Fibroblast of upper back skin (primary cell): Measurements from ENCODE around the gene PHC2.
"Not testable (repeated sequence)": the region's sequence is repeated elsewhere in the genome, so short reads cannot be mapped to it uniquely, and the experiment has no call there.

Experiments used
- DNase-seq: peaks from one replicate; pipeline ENCODE4 v3.0.0-alpha.2; 2013

PHC2 gene

DNA sequence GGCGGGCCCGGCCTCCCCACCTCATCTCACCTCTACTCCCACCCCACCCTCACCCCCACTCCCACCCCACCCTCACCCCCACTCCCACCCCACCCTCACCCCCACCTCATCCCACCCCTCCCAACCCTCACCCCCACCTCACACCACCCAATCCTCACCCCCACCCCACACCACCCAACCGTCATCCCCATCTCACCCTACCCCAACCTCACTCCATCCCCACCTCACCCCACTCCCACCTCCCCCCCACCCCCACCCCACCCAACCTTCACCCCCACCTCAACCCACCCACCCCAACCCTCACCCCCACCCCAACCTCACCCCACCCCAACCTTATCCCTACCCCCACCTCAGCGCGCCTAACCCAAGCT is 123.4 kb downstream of the PHC2 start:
- no peak for DNase-seq

DNA sequence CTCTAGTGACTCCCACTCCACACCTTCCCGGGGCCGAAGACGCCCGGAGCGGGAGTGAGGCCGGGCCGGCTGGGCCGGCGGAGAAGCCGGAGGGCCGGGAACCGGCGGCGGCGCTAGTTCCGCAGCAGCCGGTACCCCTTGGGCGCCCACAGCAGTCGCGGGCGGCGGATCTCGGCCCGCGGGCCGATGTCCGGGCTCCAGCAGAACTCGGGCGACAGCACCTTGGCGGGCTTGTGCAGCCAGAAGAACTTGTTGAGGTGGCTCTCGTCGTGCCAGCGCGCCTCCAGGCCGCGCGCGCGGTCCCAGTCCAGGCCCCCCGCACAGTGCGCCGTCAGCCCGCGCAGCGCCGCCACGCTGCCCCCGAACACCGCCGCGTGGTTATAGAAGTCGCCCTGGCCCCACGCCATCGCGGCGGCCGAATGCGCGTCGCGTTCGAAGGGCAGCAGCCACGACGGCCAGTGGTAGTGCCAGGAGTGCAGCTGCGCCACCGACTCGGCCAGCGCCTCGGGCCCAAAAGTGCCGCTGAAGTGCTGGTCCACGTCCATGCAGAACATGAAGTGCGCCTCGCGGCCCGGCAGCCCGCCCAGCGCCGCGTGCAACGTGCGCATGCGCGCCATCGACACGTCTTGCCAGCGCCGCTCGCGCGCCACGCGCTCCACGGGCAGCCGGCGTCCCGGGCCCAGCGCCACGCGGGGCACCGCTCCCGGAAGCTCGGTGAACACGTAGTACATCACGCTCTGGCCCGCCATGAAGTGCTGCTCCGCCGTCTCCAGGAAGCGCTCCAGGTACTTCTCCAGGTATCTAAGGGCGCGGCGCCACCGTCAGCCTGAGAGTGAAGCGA is 124.0 kb downstream of the PHC2 start:
- peak; percentile 27 for DNase-seq

DNA sequence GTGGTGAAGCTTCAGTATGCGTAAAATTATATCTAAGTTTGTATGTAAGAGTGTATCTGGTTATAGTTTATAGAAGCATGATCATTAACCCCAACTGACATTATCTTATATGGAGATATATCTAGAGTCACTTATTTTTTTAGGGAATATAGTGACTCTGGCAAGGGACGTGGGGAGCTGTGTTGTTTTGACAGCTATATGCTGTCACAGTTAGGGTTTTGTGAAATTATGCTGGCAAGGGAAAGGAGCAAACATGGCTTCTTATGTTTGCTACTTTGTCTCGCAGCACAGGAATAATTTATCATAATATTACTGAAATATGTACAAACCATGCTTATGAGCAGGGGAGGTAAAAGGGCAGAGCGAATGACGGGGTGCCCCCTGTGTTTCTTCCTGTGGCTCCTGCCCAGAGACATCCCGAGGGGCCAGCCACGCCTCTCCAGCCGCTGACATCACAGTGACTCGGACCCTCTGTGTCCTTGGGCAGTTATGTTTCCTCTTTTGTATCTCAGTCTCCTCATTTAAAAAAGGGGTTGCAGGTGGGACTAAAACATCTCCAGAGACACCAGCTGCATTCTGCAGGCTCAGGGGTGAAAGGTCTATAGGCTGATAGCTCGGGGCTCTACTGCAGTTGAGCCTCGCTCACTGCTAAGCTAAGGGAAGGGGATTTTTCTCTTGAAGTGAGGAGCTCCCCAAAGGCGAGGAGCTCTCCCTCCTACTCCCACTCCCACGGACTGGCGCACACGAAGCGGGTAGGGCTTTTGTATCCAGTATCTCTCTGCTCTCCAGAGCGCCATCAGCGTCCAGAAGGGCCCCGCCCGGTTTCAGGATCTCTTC is 124.9 kb downstream of the PHC2 start:
- DNase-seq, result no peak

DNA sequence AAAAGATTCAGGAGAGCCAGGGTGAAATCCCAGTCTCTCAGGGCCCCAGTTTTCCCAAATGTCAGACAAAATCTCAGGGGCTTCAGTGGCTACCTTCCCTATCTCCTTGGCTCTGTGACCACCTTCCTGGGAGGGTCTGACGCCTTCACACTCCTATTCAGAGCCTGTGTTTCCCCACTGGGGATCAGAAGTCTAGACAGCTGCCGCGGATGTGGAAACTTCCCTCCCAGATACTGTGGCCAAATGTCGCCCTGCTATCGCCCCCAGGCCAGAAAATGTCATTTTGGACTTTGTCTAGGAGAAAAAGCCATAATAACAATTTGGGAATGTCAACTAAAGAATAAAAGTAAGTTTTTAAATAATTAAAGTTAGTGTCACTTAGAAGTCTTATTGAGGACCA is 125.9 kb downstream of the PHC2 start:
- DNase-seq, result no peak

DNA sequence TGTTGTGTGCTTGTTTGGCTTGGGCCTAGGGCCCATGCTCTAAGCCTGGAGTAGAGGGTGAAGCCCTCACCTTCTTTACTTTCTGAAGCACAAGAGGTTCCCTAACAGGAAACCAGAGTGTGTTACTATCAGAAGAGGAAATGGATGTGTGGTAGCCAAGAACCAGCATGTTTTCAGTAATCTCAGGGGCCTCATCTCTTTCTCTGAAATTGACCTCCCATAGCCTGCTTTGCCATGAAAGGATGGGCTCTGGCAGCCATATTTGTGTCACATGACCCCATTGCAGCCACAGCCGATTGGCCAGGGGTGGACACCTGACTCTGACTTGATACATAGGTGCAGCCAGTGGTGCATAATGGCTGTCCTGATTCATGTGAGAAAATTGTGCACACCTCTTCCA is 128.6 kb downstream of the PHC2 start:
- no peak for DNase-seq

DNA sequence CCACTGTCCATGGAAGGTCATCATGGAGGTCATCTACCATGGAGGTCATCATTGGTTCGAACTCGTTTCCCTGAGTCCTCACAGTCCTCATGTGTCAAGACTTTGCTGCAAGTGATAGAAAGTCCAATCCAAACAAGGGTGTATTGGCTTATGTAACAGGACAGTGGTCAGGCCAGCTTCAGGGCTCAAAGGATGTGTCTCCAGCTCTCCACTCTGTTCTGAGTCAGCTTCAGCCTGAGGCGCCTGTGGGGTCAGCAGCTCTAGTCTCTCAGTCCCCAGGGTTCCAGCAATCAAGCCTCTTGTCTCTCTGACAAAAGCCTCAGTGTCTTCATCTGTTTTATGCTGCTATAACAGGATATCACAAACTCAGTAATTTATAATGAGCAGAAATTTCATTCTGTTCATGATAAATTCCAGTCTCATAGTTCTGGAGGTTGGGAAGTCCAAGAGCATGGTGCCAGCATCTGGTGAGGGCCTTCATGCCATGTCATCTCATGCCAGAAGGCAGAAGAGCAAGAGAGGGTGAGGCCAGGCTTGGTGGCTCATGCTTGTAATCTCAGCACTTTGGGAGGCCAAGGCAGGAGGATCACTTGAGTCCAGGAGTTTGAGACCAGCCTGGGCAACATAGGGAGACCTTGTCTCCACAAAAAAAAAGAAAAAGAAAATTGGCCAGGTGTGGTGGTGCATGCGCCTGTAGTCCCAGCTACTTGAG is 129.5 kb downstream of the PHC2 start:
- DNase-seq, result no peak

DNA sequence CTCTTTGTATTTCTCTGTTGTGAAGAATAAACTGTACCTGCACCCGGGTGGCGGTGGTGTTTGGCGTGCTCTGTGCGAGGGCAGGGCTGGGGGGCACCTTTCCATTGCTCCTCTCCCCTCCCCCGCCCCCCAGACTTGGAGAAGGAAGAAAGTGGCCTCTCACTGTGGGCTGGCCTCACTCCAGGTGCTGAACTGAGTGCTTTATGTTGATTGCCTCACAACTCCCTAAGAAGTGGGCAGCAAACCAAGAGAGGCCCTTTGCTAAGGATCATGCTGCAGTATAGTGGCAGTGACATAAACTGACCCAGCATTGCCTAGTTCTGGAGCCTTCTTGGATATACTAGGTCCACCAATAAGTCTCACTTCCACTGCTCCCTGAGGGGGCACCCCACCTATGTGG is 130.2 kb downstream of the PHC2 start:
- DNase-seq, result peak; percentile 85

DNA sequence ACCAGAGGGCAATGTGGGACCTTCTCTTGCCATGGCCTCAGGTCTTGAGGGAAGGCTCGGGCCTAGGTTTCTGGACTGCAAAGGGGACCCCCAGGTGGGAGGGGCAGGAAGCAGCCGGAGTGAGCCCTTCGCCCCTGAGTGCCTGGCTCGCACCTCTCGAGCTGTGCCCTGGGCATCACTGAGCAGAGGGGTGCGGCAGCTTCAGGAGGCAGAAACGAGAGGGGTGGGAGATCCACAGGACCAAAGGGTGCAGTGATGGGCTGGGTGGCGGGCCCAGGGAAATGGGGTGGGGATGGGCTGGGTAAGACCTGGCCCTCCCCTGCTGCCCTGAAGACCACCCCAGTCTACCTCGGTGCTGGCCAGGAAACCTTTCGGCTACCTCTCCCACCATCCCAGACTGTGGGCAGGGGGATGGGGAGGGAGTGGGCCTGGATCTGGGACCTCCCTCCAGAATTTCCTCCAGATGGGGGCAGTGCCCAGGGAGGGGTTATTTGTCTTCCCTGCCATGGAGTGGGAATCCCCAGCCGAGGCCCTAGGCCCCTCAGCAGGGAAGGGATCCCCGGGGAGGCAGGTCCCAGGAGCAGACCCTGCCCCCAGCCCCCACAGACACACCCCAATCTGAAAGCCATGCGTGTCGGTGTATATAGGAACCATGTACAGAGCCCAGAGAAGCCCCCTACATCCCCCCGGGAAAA is 131.3 kb downstream of the PHC2 start:
- no peak for DNase-seq

DNA sequence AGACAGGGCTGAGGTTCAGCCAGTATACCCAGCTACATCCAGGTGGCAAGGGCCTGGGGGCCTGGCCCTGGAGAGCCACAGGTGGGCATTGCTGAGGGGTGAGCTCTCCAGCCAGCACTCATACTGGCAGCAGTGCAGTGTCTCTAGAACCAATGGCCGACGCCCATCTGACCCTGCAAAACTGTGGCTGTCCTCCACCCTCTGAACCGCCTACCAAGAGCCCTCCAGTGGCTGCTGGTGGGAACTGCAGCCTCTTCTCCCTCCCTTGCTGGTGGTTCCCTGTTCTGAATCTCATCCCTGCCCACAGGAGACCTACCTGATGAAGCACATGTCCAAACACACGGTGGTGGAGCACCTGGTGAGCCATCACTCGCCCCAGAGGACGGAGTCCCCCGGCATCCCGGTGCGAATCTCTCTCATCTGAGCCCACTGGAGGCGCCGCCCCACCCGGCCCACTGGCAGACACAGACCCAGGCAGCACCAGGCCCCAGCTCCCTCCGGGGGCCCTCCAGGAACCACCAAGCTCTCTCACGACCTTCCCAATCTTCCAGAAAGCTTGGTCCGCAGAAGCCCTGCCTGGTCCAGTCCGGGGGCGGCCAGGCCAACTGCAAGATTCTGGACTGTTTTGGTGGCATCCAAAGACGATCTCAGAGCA is 132.1 kb downstream of the PHC2 start:
- DNase-seq, result peak; percentile 52

DNA sequence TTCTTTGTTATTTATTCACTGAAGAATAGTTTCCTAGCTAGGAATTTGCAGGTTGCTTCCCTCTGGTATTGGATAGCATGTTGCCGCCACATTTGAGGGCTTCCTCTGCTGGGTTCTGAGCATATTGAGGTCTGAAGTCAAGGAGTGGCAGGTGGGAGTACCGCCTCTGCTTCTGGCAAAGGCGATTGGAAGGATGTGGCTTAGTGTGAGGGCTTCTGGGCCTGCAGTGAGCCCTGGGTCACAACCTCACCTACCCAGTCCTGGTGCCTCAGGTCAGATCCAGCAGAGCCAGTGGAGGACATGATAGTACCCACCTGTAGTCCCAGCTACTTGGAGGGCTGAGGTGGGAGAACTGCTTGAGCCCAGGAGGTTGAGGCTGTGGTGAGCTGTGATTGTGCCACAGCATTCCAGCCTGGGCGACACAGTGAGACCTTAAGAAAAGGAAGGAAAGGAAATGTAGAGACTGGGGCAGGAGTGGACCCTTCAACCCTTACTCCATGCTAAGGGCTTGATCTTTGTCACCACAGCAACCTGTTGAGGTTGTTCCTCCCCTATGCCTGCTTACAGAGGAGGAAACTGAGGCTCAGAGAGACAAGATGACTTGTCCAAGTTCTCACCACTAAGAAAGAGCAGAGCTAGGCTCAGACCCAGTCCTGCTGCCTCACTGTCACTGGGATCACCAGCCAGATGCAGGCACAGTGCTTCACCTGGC is 132.8 kb downstream of the PHC2 start:
- DNase-seq, result no peak

DNA sequence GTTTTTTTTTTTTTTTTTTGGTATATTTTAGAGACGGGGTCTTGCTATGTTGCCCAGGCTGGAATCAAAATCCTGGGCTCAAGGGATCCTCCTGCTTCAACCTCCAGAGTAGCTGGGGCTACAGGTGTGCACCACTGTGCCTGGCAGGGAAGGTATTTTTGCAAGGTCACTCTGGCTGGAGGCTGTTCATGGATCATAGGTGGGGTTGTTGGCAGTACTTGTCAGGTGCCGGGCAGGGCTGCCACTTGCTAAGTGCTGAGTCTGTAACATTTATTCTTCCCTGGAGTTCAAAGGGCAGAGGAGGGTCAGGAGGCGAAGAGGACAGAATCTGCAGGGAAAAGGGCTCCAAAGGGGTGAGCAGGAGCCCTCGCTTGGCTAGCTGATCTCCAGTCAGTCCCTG is 134.1 kb downstream of the PHC2 start:
- no peak for DNase-seq

DNA sequence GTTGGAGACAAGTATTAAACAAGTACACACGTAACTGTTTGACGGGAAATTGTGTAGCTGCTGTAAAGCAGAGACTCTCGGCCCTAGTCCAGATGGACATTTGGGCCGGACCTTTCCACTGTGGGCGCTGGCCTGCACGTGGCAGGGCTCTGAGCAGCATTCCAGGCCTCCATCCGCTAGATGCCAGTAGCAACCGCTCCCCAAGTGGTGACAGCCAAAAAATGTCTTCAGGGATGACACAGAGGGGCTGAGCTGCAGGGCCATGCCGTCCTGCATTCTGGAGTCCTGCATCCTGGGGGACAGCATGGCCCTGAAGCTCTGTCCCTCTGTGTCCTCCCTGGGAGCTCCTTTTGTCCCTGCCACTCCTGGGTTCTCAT is 134.8 kb downstream of the PHC2 start:
- DNase-seq, result no peak

DNA sequence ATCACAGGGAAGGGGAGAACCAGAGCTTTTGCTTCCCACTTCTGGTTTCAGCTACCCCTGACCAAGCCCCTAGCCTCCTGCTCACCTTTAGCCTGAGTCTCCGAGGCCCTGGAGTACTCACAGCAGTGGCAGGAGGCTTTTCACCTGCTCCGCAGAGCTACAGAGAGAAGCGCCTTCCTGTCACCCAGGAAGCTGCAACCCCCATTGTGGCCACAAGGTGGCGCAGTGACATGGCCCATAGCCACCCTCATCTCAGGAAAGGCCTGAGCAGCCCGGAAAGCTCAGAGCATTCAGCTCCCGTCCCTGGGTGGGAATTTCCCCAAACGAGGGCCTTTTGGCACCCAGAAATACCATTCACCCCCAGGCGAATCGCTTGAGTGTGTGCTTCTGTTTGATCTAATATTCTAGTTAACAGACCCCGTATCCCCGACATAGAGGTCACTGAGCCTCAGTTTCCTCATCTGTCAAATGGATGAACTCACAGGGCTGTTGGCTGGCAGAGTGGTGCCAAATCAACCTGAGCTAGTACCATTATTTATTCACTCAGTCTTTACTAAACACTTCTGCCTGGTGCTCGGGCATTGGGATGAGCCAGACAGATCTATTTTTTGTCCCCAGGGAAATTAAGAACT is 135.3 kb downstream of the PHC2 start:
- peak; percentile 74 for DNase-seq

DNA sequence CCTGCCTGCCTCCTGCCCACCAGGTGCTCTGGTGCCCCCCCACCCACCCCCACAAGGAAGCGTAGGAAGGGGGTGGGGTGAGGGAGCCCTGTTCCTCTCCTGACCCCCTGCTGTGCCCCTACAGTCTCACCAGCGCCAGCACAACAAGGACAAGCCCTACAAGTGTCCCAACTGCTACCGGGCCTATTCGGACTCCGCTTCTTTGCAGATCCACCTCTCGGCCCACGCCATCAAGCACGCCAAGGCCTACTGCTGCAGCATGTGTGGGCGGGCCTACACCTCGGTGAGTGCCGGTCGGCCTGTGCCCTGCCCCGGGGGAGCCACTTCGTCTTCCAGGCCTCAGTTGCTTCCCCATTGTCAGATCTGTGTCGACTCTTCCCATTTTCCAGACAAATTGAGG is 135.9 kb downstream of the PHC2 start:
- no peak for DNase-seq

DNA sequence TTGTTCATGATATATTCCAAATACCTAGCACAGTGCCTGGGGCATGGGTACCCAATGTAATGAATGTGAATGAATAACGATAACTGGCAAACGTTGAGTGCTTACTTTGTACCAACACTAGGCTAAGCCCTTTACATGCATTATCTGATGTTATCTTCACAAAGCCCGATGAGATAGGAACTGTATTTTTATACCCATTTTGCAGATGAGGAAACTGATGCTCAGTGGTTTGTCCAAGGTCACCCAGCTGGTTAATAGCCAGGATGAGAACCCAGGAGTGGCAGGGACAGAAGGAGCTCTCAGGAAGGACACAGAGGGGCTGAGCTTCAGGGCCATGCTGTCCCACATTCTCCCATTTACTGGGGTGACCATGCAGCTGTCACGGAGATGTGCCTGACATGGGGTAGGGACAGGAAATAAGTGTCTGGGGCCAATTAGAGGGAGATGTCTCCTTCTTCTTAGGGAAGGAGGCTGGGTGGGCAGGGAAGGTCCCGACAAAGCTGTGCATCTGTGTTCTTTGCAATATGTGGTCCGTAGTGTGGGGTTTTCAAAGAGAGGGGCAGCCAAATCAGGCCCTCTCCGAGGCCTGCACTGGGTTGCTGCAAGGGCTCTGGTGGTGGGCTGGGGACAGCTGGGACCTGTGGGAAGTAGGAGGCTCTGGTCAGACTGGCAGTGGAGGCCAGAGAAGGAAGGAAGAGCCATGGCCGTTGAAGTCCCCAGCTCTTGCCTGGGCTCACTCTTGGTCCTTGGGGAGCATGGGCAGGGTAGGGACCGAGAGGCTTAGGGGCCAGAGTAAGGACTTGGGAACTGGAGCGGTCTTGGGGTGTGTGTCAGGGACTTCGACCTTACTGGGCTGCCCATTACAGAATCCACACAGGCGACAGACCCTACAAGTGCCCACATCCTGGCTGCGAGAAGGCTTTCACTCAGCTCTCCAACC is 136.6 kb downstream of the PHC2 start:
- no peak for DNase-seq

DNA sequence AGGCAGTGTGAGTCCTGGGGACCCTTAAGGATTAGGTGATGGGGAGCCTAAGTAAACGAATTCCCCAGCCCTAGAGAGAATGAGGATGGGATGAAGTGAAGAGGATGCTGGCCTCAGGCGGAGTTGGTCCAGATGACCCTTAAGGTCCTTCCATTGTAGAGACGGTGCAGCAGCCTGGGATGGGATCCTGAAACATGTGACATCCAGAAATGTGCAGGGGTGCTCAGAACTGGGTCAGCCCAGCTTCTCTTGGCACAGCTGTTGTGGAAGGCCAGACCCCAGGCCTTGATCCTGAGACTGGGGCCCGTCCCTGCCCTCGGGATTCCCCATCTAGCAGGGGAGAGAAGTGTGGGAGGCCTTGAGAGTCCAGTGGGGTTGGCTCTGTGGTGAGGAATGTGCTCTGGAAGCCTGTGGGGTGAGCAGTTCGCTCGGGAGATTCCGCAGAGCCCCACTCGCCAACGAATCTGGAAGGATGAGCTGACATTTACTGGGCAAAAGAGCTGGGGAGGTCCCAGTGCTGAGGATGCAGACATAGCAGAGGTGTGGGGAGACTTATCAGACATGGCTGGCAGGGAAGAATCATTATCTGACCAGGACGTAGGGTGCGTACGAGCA is 138.1 kb downstream of the PHC2 start:
- DNase-seq, result no peak

DNA sequence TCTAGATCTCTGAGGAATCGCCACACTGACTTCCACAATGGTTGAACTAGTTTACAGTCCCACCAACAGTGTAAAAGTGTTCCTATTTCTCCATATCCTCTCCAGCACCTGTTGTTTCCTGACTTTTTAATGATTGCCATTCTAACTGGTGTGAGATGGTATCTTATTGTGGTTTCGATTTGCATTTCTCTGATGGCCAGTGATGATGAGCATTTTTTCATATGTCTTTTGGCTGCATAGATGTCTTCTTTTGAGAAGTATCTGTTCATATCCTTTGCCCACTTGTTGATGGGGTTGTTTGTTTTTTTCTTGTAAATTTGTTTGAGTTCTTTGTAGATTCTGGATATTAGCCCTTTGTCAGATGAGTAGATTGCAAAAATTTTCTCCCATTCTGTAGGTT is 140.3 kb downstream of the PHC2 start:
- DNase-seq, result not testable (repeated sequence)

DNA sequence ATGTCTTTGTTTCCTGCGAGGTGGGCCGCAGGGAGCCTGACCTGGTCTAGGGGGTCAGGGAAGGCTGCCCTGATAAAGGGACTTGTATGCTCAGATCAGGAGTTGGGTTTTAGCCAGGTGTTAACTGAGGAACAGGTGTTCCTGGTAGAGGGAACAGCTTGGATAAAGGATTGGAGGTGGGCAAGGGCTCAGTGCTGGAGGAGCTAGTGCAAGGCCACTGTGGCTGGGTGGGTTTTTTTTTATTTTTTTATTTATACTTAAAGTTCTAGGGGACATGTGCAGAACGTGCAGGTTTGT is 141.1 kb downstream of the PHC2 start:
- no peak for DNase-seq

DNA sequence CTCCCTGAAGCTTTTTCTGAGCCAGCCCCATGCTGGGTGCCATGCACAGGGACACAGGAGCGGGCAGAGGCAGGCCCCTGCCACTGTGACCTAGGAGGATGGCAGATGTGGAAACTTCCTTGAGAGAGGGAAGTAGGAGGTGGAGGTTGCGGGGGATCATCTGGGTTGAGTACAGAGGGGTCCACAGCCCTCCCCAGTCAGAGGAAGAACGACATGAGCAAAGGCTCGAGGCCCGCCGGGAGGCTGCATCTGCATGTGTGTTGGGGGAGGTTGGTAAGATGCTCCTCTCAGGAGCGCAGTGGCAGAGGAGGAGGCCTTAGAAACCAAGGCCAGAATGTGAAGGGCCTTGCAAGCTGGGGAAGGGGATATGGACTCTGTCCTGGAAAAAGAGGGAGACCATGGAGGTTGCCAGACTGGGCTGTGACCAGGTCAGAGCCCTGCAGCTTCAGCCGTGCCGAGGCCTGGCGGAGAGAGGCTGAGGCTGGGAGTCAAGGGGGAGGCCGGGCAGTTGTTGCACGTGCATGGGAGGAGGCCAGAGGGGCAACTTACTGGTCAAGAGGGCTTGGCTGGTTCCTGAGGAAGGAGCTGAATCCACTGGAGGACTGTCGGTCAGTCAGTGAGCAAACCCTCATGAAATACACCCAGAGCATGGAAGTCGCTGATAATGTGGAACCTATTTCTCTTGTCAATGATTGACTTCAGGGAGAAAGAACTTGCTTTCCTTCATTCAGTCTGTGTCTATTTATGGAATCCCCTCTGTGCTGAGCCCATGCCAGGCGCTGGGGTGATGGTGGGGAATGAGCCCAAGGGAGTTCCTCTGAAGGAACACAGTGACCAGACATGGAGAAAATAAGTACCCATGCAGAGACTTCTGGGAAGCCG is 141.7 kb downstream of the PHC2 start:
- no peak for DNase-seq
